ENCODE results near the gene COMMD1.
"Not testable (repeated sequence)": the region's sequence is repeated elsewhere in the genome, so short reads cannot be mapped to it uniquely, and the experiment has no call there.

Gene COMMD1

DNA sequence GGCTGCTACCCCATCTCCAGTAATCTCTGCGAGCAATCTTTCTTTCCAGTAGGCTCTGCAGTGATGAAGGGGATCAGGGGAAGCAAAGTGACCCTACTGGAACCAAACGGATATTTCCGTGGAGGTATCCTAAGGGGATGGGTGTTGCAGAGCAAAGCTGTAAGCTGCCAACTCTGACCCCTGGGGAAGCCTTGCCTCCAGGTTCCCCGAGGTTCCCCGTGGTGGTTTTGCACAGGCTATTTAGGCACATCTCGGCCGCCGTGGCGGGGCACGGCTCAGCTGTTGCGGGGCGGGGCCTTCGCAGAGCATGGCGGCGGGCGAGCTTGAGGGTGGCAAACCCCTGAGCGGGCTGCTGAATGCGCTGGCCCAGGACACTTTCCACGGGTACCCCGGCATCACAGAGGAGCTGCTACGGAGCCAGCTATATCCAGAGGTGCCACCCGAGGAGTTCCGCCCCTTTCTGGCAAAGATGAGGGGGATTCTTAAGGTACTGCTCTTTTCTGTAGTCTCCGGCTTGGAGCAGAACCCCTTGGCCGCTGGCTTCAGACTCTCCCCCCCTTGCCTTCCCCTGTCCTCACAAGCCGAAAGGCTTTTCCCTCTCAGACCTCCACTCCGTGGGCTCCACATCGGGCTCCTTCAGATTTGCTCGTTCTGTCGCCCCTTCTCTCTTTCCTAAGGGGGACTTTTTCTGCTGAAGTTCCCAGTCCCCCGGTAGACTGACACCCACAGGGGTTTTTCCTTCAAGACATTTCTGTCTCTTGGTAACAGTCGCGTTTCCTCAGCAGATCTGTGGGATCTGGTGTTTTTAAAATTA lies at the start of gene COMMD1:
COMMD1 (plus strand) TSS at position 303 of the 814 bp plus-strand sequence; CDS start at position 308, 5 bp downstream.
- in situ Hi-C loops (cut with MboI; ENCODE audit: low sequenced_read_pairs): no loop called here

DNA sequence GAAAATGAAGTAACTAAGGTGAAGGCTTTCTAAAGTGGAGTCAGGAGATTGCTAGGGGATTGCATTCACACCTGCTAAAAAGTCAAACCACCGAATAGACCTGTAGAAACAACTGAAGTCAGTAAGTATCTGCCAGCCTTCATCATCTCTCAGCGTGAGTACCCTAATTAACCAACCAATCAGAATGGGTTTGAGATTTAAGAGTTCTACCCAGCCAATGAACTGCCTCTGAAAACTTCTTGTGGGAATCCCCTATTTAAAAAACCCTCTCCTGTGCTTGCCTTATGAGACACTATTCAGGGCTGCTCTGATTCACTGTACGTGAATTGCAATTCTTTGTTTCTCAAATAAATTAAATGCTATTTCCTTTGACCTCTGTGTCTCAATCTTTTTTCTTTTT lies 48.2 kb upstream of the COMMD1 start:
- in situ Hi-C loops (cut with MboI; ENCODE audit: low sequenced_read_pairs): no loop called here

GRCh38 chr2:61862085-61862484 lies 43.4 kb upstream of the COMMD1 start:
- in situ Hi-C loops (cut with MboI; ENCODE audit: low sequenced_read_pairs): no loop called here

GRCh38 chr2:61866482-61867089 lies 38.9 kb upstream of the COMMD1 start:
- in situ Hi-C loops (cut with MboI; ENCODE audit: low sequenced_read_pairs): not testable (repeated sequence)

GRCh38 chr2:61876400-61876799 lies 29.1 kb upstream of the COMMD1 start:
- in situ Hi-C loops (cut with MboI; ENCODE audit: low sequenced_read_pairs): no loop called here

- in situ Hi-C loops (cut with MboI; ENCODE audit: low sequenced_read_pairs): no loop called here
Measured at GRCh38 chr2:61877571-61878245, 27.8 kb upstream of the COMMD1 start.

- in situ Hi-C loops (cut with MboI; ENCODE audit: low sequenced_read_pairs): no loop called here
Measured at GRCh38 chr2:61878761-61879160, 26.7 kb upstream of the COMMD1 start.

DNA sequence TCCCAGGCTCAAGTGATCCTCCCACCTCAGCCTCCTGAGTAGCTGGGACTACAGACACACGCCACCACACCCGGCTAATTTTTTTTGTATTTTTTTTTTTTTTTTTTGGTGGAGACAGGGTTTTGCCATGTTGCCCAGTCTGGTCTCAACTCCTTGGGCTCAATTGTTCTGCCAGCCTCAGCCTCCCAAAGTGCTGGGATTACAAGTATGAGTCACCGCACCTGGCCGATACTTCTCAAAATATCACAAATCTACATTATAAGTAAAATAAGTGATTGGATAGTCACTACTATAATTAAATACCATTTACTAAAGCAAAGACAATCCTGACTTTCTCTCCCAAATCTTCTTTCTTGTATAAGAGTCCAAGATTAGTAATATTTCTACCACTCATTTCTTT lies 26.1 kb upstream of the COMMD1 start:
- in situ Hi-C loops (cut with MboI; ENCODE audit: low sequenced_read_pairs): not testable (repeated sequence)

- in situ Hi-C loops (cut with MboI; ENCODE audit: low sequenced_read_pairs): no loop called here
Measured at GRCh38 chr2:61882850-61883249, 22.6 kb upstream of the COMMD1 start.

DNA sequence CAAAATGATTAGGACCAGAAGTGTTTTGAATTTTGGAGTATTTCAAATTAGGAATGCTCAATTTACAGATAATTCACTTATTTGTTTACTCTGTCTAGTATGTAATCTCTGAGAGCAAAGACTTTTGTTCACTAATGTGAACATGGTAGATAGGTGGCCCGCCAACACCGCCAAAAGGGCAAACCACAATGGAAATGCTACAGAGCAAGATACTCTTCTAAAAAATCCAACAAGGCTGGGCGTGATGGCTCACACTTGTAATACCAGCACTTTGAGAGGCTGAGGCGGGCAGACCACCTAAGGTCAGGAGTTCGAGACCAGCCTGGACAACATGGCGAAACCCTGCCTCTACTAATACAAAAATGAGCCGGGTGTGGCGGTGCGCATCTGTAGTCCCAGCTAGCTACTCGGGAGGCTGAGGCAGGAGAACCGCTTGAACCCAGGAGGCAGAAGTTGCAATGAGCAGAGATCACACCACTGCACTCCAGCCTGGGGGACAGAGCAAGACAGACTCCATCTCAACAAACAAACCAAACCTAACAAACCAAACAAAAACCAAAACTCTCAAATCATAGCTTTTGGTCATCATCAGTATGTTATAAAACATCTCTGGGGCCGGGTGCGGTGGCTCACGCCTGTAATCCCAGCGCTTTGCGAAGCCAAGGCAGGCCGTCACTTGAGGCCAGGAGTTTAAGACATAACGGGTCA lies 19.4 kb upstream of the COMMD1 start:
- in situ Hi-C loops (cut with MboI; ENCODE audit: low sequenced_read_pairs): no loop called here

DNA sequence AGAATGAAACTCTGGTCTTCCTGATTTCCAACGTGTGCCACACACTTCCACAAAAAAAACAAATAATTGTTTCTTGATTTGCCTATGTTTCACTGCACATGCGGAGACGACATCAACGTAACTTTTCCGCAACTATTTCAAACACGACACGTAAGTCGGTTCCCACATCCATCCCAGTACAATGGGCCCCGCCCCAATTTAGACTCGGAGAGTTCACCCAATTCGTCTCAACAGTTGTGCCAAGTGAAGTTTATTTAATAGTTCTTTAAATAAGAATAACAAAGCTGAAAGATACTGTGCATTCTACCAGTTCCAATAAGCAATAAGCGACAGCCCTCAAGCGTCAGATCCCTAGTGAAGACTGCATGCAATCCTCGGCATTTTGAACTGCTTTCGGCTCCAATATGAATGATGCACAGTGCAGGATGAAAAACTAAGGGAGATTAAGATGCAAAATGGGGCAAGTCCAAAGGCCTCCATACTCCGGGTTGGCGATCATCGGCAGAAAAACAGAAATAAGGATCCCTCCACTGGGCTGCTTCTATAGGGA lies 17.7 kb upstream of the COMMD1 start:
- in situ Hi-C loops (cut with MboI; ENCODE audit: low sequenced_read_pairs): no loop called here

DNA sequence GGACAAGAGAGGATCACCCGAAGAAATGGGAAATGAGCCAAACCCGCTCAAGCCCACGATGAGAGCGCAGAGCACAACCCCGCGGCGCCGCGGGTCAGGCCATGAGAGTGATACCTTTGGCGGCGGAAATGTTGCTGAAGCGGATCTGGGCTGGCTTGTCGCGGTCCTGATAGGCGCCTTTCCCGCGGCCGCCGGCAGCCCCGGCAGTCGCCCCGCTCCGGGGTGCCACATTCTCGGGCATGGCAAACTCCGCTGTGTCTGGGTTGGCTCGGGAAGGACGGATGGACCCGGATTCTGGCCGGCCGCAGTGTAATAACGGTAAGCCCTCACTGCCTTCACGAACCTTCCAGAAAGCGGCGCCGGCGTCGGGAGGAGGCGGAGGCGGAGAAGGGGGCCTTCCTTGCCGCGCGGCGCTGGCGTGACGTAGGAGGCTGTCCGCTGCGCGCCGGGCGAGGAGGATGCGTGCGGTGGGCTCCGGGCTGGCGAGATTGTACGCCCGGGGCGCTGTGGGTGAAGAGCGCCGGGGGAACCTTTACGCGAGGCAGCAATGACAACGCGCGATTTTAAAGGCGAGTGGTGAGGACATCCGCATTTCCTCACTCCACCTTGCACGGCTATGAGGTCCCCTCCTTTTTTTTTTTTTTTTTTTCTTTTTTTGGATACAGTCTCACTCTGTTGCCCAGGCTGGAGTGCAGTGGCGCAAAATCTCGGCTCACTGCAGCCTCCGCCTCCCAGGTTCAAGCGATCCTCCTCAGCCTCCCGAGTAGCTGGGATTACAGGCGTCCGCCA lies 17.0 kb upstream of the COMMD1 start, which contains the start of gene CCT4:
CCT4 (minus strand) TSS at position 390 of the 789 bp plus-strand sequence; CDS start at position 241, 149 bp downstream.
- in situ Hi-C loops (cut with MboI; ENCODE audit: low sequenced_read_pairs): no loop called here

GRCh38 chr2:61898810-61899209 lies 6.7 kb upstream of the COMMD1 start:
- in situ Hi-C loops (cut with MboI; ENCODE audit: low sequenced_read_pairs): no loop called here

DNA sequence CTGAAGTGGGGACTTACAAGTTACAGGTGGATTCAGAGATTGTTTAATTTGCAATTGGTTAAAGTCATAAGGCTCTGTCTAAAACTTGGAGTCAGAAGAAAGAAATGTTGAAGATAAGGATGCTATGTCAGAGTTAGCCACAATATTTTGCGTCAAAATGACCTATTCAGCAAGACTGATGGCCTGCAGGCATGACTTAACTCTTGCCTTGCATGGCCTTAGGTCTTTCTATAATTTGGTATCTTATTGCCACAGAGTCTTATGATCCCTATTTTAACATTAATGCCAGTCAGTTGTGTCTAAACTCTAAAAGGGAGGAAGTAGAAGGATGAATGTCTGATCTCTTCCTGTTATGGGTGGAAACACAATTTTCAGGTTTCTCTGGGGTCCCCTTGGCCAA lies 5.2 kb upstream of the COMMD1 start:
- in situ Hi-C loops (cut with MboI; ENCODE audit: low sequenced_read_pairs): no loop called here

GRCh38 chr2:61906186-61906470 lies 654 bp downstream of the COMMD1 start:
- in situ Hi-C loops (cut with MboI; ENCODE audit: low sequenced_read_pairs): no loop called here

DNA sequence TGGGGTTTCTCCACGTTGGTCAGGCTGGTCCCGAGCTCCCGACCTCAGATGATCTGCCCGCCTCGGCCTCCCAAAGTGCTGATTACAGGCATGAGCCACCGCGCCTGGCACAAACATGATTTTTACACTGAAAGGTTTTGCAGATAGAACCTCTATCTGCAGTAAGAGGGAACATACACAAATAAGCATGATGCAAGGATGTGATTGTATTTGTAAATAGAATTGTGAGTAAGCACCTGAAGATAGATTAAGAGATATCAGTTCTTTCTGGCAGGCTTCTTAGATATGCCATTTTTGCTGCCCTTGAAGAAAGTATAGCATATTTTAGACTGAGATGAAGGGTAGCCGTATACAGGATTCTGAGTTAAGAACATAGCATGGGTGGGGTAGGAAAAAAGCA lies 3.6 kb downstream of the COMMD1 start:
- in situ Hi-C loops (cut with MboI; ENCODE audit: low sequenced_read_pairs): no loop called here

- in situ Hi-C loops (cut with MboI; ENCODE audit: low sequenced_read_pairs): no loop called here
Measured at GRCh38 chr2:61910603-61911002, 5.1 kb downstream of the COMMD1 start.

DNA sequence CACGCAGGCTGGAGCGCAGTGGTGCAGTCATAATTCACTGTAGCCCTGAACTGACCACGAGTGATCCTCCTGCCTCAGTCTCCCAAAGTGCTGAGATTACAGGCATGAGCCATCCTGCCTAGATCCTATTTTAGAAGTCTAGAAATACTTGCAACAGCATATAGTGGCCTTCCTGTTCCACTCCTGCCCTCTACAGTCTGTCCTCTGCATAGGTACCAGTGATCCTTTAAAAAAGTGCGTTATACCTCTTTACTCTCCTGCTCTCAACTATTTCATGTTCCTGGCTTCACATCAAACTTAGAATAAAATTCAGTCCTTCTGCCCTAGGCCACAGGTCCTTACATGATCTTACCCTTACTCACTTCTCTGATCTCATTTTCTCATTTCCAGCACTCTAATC lies 6.0 kb downstream of the COMMD1 start:
- in situ Hi-C loops (cut with MboI; ENCODE audit: low sequenced_read_pairs): no loop called here

DNA sequence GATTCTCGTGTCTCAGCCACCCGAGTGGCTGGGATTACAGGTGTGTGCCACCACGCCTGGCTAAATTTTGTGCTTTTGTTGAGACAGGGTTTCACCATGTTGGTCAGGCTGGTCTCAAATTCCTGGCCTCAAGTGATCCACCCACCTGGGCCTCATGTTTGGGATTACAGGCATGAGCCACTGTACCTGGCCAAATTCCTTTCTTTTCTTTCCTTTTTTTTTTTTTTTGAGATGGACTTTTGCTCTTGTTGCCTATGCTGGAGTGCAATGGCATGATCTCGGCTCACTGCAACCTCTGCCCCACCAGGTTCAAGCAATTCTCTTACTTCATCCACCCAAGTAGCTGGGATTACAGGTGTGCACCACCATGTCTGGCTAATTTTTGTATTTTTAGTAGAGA lies 9.3 kb downstream of the COMMD1 start:
- in situ Hi-C loops (cut with MboI; ENCODE audit: low sequenced_read_pairs): not testable (repeated sequence)

- in situ Hi-C loops (cut with MboI; ENCODE audit: low sequenced_read_pairs): no loop called here
Measured at GRCh38 chr2:61920548-61920947, 15.1 kb downstream of the COMMD1 start.

All from hTERT RPE-1 (cell line).